Lower lobe of right lung (tissue), 2 donors: Measurements from ENCODE around the gene ZNF236. TPM values are rescaled to one million over a fixed set of nuclear protein-coding genes. Genes with fewer than 3 reads are reported as not detected.

ENCODE experiments used
- ATAC-seq, 2 donors: fragments of 200-7000 bp; cut with Tn5 transposase; one replicate each; pipeline ENCODE4 v1.9.1; 2020 to 2022; ENCODE audit warnings: mild to moderate bottlenecking in 2 of 2, moderate library complexity in 2 of 2
- DNase-seq: peaks from one replicate; pipeline ENCODE4 v3.0.0-alpha.2; 2020
- H3K27ac ChIP-seq: fragments of 200-600 bp; one replicate; pipeline ENCODE4 v1.8.0; 2022
- H3K27me3 ChIP-seq: fragments of 200-600 bp; one replicate; pipeline ENCODE4 v1.8.0; 2022; ENCODE audit warnings: low read depth
- H3K36me3 ChIP-seq: fragments of 200-600 bp; one replicate; pipeline ENCODE4 v1.8.0; 2022; ENCODE audit warnings: mild to moderate bottlenecking
- H3K4me1 ChIP-seq: fragments of 200-600 bp; one replicate; pipeline ENCODE4 v1.8.0; 2022
- H3K4me3 ChIP-seq: fragments of 200-600 bp; one replicate; pipeline ENCODE4 v1.8.0; 2022; ENCODE audit warnings: mild to moderate bottlenecking
- H3K9me3 ChIP-seq: fragments of 200-600 bp; one replicate; pipeline ENCODE4 v1.8.0; 2022
- CTCF ChIP-seq: fragments of 200-600 bp; IDR thresholded peaks from one replicate; pipeline ENCODE4 v1.8.0; 2022; ENCODE audit warnings: antibody characterized with exemption, mild to moderate bottlenecking
- intact Hi-C: fragments of 100-400 bp; cut with DNase I; formaldehyde crosslinking; loops from one replicate; pipeline ENCODE4 v1.11.0; 2022
- total RNA-seq: library from RNA; stranded (reverse); fragmentation: NEBNext Ultra II Directional; extraction: Animal tissue kit (Norgen Biotek cat#: 25700); gene quantifications from one replicate; pipeline ENCODE4 v1.2.1, GENCODE V29; 2021
- donor health status: DM: no; HTN: yes; CAD: no; lungs with severe emphysema.

The ZNF236 gene
- total RNA-seq, 1 donor from 2014 or later, result 18.0 TPM

DNA sequence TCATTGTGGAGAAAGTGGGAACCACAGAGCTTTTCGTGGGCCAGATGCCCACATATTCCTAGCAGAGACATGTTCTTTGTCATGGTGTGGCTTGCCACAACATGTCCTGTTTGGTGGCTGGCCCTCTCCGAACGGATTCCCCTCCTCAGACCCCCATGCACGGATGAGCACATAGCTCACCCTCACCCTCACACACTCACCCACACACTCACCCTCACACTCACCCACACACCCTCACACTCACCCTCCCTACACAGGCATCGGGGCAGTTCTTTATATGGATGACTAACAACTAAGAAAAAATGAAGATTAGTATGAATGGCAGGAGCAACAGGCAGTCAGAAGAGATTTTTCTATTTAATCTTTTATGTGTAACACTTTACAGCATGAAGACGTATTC lies 149.9 kb downstream of the ZNF236 start:
- ATAC-seq, result no peak
- no peak for TF ChIP-seq CTCF
- intact Hi-C loops, result no loop called here
- H3K36me3 ChIP-seq, result peaks cover 9% of the 10 kb centered on the region
- no peaks in the 10 kb centered on the region for H3K4me1 ChIP-seq
- H3K27me3 ChIP-seq, result no peaks in the 10 kb centered on the region
- no peaks in the 10 kb centered on the region for H3K9me3 ChIP-seq
- no peak overlapping the region for H3K4me3 ChIP-seq
- no peak for DNase-seq
- H3K27ac ChIP-seq, result no peak overlapping the region

DNA sequence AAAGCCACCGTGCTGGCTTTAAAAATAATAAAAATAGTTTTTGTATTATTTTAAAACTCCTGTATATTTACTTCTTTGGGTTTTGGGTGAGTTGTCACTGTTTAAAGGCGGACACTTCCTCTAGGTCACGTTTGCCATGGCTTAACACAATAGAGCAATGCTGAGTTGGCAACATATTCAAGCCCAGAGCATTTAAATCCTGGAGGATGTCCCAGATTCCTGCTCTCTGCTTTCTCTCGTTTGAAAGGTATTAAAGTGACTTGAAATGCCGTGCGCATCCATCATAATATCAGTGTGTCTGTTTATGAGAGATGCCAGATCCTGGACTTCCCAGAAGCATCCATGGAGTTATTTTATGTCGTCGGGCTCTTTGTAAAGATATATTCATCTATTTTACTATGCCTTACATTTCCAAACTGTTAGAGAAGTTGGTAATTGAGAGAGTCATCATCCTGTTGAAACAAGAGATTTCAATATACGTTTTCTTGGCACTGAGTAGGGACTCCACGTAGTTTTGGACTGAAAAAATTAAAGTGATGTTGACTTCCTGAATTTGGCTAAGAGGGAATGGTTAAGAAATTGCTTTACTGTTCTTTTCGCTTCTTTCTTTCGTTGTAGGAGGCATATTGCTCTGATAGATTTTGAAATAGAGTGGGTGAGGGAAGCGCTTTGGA lies 150.6 kb downstream of the ZNF236 start:
- Histone ChIP-seq H3K9me3 (no peaks in the 10 kb centered on the region), H3K27ac (no peak overlapping the region), H3K27me3 (no peaks in the 10 kb centered on the region), H3K4me1 (no peaks in the 10 kb centered on the region), H3K36me3 (peaks cover 9% of the 10 kb centered on the region), H3K4me3 (no peak overlapping the region)
- DNase-seq (no peak), ATAC-seq (no peak)
- intact Hi-C loops, result no loop called here
- TF ChIP-seq CTCF, result no peak

- Histone ChIP-seq H3K27ac (no peak overlapping the region), H3K4me1 (no peaks in the 10 kb centered on the region), H3K4me3 (no peak overlapping the region), H3K9me3 (no peaks in the 10 kb centered on the region), H3K36me3 (peaks cover 5% of the 10 kb centered on the region), H3K27me3 (no peaks in the 10 kb centered on the region)
- DNase-seq (no peak), ATAC-seq (no peak)
- intact Hi-C loops, result no loop called here
- TF ChIP-seq CTCF, result no peak
Observed at GRCh38 chr18:76973520-76974266, 151.3 kb downstream of the ZNF236 start.

- no peaks in the 10 kb centered on the region for H3K9me3 ChIP-seq
- intact Hi-C loops, result no loop called here
- H3K27ac ChIP-seq, result no peak overlapping the region
- H3K4me3 ChIP-seq, result no peak overlapping the region
- DNase-seq (no peak), ATAC-seq (no peak)
- TF ChIP-seq CTCF, result no peak
- H3K36me3 ChIP-seq, result no peaks in the 10 kb centered on the region
- H3K4me1 ChIP-seq, result no peaks in the 10 kb centered on the region
- no peaks in the 10 kb centered on the region for H3K27me3 ChIP-seq
Observed at GRCh38 chr18:76974386-76974785, 152.0 kb downstream of the ZNF236 start.

GRCh38 chr18:76975577-76976110 lies 153.3 kb downstream of the ZNF236 start:
- Histone ChIP-seq H3K9me3 (no peaks in the 10 kb centered on the region), H3K4me3 (no peak overlapping the region), H3K4me1 (no peaks in the 10 kb centered on the region), H3K36me3 (no peaks in the 10 kb centered on the region), H3K27ac (no peak overlapping the region), H3K27me3 (no peaks in the 10 kb centered on the region)
- intact Hi-C loops, result no loop called here
- no peak for DNase-seq
- ATAC-seq, result no peak
- TF ChIP-seq CTCF, result no peak
